ENCODE measurements around the gene PLAC9. TPM values are rescaled to one million over a fixed set of nuclear protein-coding genes. Genes with fewer than 3 reads are reported as not detected.
"Not testable (repeated sequence)": the region's sequence is repeated elsewhere in the genome, so short reads cannot be mapped to it uniquely, and the experiment has no call there.

The PLAC9 gene
- total and polyA plus RNA-seq, 2 donors (not counting 1 experiment from before 2014, with no cell fraction given): 16.7 to 40.4 TPM

DNA sequence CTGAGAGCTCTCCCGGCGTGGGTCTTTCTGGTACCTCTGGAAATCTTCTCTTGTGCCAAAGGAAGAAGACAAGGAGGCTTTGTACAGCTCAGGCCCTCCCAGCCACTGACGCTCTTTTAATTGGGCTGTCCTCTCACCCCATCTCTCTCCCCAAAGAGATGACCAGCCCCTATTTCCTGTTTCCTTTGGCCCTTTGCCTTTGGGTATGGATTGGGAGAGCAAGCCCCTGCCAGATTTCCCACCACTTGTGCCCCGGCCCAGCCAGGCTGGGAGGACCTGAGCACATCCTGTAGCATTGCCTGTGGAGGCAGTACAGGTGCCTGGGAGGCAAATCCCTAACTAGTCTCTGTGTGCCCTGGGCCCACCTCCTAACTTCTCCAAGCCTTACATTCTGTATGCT is 5.7 kb upstream of the PLAC9 start:
- H3K9ac ChIP-seq (ENCODE audit: insufficient read depth, low read length): no peak overlapping the region
- H2AFZ ChIP-seq (ENCODE audit: low read length): no peak overlapping the region

DNA sequence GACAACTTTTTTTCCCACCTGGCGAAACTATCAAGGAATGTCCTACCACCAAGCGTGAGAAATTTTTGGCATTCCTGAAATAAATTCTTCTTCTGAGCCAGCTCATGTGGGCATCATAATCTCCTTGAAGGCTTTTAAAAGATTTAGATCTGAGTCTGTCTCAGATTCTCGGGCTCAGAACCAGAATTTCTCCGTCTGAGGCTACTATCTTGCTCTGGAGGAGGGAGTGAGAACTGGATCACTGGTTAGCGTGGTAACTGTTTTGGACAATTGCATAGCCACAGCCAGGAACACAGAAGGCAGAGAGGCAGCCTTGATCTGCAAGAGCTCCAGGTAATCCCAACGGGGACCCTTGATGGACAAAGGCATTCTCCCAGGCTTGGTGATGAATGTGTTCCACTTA is 1.0 kb upstream of the PLAC9 start:
- H3K9ac ChIP-seq (ENCODE audit: insufficient read depth, low read length): no peak overlapping the region
- no peak for TF ChIP-seq EZH2 (IDR thresholded peaks at IDR 0.05; ENCODE audit: low read length, missing control alignments)
- TF ChIP-seq, protein P1, sequence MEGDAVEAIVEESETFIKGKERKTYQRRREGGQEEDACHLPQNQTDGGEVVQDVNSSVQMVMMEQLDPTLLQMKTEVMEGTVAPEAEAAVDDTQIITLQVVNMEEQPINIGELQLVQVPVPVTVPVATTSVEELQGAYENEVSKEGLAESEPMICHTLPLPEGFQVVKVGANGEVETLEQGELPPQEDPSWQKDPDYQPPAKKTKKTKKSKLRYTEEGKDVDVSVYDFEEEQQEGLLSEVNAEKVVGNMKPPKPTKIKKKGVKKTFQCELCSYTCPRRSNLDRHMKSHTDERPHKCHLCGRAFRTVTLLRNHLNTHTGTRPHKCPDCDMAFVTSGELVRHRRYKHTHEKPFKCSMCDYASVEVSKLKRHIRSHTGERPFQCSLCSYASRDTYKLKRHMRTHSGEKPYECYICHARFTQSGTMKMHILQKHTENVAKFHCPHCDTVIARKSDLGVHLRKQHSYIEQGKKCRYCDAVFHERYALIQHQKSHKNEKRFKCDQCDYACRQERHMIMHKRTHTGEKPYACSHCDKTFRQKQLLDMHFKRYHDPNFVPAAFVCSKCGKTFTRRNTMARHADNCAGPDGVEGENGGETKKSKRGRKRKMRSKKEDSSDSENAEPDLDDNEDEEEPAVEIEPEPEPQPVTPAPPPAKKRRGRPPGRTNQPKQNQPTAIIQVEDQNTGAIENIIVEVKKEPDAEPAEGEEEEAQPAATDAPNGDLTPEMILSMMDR (conservative IDR thresholded peaks at IDR 0.05 in 1 of 2, IDR thresholded peaks at IDR 0.05 in 1 of 2; ENCODE audit: low read depth in 1 of 2, low read length in 2 of 2): no peak

More for the DNA sequence above, 5.7 kb upstream of the PLAC9 start:
- TF ChIP-seq, protein P1 (conservative IDR thresholded peaks at IDR 0.05 in 1 of 2, IDR thresholded peaks at IDR 0.05 in 1 of 2; ENCODE audit: low read depth in 1 of 2, low read length in 2 of 2): no peak
- TF ChIP-seq EZH2 (IDR thresholded peaks at IDR 0.05; ENCODE audit: low read length, missing control alignments): no peak
- no peaks in the 10 kb centered on the region for H3K27me3 ChIP-seq (ENCODE audit: control insufficient read depth, insufficient read depth, low read length)
- peaks cover 9% of the 10 kb centered on the region for H3K4me1 ChIP-seq (ENCODE audit: control insufficient read depth, extremely low read depth, insufficient read depth, low read length)
- no peaks in the 10 kb centered on the region for H3K36me3 ChIP-seq (ENCODE audit: control insufficient read depth, insufficient read depth, low read length)
- DNase-seq (ENCODE audit: low read depth in 2 of 2): no peak
- no peak overlapping the region for H3K27ac ChIP-seq (ENCODE audit: insufficient read depth, low read length)
- H3K79me2 ChIP-seq (ENCODE audit: control insufficient read depth, insufficient read depth, low read length): no peaks in the 10 kb centered on the region
- no peaks in the 10 kb centered on the region for H3K9me3 ChIP-seq (ENCODE audit: control insufficient read depth, insufficient read depth, low read depth, low read length)
- no peak overlapping the region for H3K4me2 ChIP-seq (ENCODE audit: extremely low read depth, insufficient read depth, low read length)
- H3K4me3 ChIP-seq (replicated peaks in 1 of 4; ENCODE audit: control extremely low read depth in 1 of 4, insufficient read depth in 1 of 4, low read depth in 3 of 4, low read length in 4 of 4): no peak overlapping the region
- H4K20me1 ChIP-seq (ENCODE audit: control insufficient read depth, extremely low read depth, insufficient read depth, low read length): no peaks in the 10 kb centered on the region

DNA sequence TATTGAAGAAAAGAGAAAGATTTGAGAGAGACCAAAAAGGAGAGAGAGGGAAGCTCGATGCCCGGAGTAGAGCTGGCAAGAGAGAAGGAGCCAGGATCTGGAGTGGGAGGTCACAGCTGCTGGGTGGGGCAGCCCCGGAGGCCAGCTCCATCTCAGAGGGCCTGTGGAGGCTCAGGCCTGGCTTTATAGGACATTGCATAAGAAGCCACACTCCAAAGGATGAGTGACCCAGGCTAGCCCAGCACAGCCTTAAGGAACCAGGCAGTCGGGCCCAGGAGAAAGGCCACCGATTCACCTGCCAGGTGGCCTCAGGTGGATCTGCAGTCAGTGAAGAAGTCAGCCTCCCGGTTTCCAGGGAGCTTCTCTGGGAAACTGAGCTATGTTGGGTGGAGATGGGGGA is 676 bp downstream of the PLAC9 start:
- Histone ChIP-seq H3K4me1 (ENCODE audit: control insufficient read depth, extremely low read depth, insufficient read depth, low read length) (peaks cover 22% of the 10 kb centered on the region), H3K9me3 (ENCODE audit: control insufficient read depth, insufficient read depth, low read depth, low read length) (no peaks in the 10 kb centered on the region), H3K27ac (ENCODE audit: insufficient read depth, low read length) (peak overlapping the region; percentile 96), H4K20me1 (ENCODE audit: control insufficient read depth, extremely low read depth, insufficient read depth, low read length) (no peaks in the 10 kb centered on the region), H3K4me3 (replicated peaks in 1 of 4; ENCODE audit: control extremely low read depth in 1 of 4, insufficient read depth in 1 of 4, low read depth in 3 of 4, low read length in 4 of 4) (peak overlapping the region; percentile 61 to 89 (median 70)), H2AFZ (ENCODE audit: low read length) (no peak overlapping the region), H3K4me2 (ENCODE audit: extremely low read depth, insufficient read depth, low read length) (peak overlapping the region; percentile 96), H3K79me2 (ENCODE audit: control insufficient read depth, insufficient read depth, low read length) (peaks cover 13% of the 10 kb centered on the region), H3K36me3 (ENCODE audit: control insufficient read depth, insufficient read depth, low read length) (no peaks in the 10 kb centered on the region), H3K9ac (ENCODE audit: insufficient read depth, low read length) (peak overlapping the region; percentile 97), H3K27me3 (ENCODE audit: control insufficient read depth, insufficient read depth, low read length) (no peaks in the 10 kb centered on the region)
- peak in 1 of 2 donors; percentile 74 for DNase-seq (ENCODE audit: low read depth in 2 of 2)
- TF ChIP-seq, protein P1 (conservative IDR thresholded peaks at IDR 0.05 in 1 of 2, IDR thresholded peaks at IDR 0.05 in 1 of 2; ENCODE audit: low read depth in 1 of 2, low read length in 2 of 2): no peak
- TF ChIP-seq EZH2 (IDR thresholded peaks at IDR 0.05; ENCODE audit: low read length, missing control alignments): no peak

More for the DNA sequence above, 1.0 kb upstream of the PLAC9 start:
- H3K9me3 ChIP-seq (ENCODE audit: control insufficient read depth, insufficient read depth, low read depth, low read length): no peaks in the 10 kb centered on the region
- peaks cover 6% of the 10 kb centered on the region for H3K4me1 ChIP-seq (ENCODE audit: control insufficient read depth, extremely low read depth, insufficient read depth, low read length)
- no peaks in the 10 kb centered on the region for H4K20me1 ChIP-seq (ENCODE audit: control insufficient read depth, extremely low read depth, insufficient read depth, low read length)
- no peak overlapping the region for H3K27ac ChIP-seq (ENCODE audit: insufficient read depth, low read length)
- H3K4me2 ChIP-seq (ENCODE audit: extremely low read depth, insufficient read depth, low read length): no peak overlapping the region
- no peaks in the 10 kb centered on the region for H3K27me3 ChIP-seq (ENCODE audit: control insufficient read depth, insufficient read depth, low read length)
- DNase-seq (ENCODE audit: low read depth in 2 of 2): peak in 1 of 2 donors; percentile 32
- no peaks in the 10 kb centered on the region for H3K36me3 ChIP-seq (ENCODE audit: control insufficient read depth, insufficient read depth, low read length)
- no peak overlapping the region for H3K4me3 ChIP-seq (replicated peaks in 1 of 4; ENCODE audit: control extremely low read depth in 1 of 4, insufficient read depth in 1 of 4, low read depth in 3 of 4, low read length in 4 of 4)
- peaks cover 13% of the 10 kb centered on the region for H3K79me2 ChIP-seq (ENCODE audit: control insufficient read depth, insufficient read depth, low read length)
- no peak overlapping the region for H2AFZ ChIP-seq (ENCODE audit: low read length)

- peak overlapping the region; percentile 96 for H3K27ac ChIP-seq (ENCODE audit: insufficient read depth, low read length)
- H3K4me2 ChIP-seq (ENCODE audit: extremely low read depth, insufficient read depth, low read length): peak overlapping the region; percentile 96
- not testable (repeated sequence) for H3K27me3 ChIP-seq (ENCODE audit: control insufficient read depth, insufficient read depth, low read length); H3K36me3 ChIP-seq (ENCODE audit: control insufficient read depth, insufficient read depth, low read length); H2AFZ ChIP-seq (ENCODE audit: low read length); H3K9me3 ChIP-seq (ENCODE audit: control insufficient read depth, insufficient read depth, low read depth, low read length); H4K20me1 ChIP-seq (ENCODE audit: control insufficient read depth, extremely low read depth, insufficient read depth, low read length); DNase-seq (ENCODE audit: low read depth in 2 of 2)
- H3K79me2 ChIP-seq (ENCODE audit: control insufficient read depth, insufficient read depth, low read length): peaks cover 13% of the 10 kb centered on the region
- peak overlapping the region; percentile 97 for H3K9ac ChIP-seq (ENCODE audit: insufficient read depth, low read length)
- H3K4me3 ChIP-seq (replicated peaks in 1 of 4; ENCODE audit: control extremely low read depth in 1 of 4, insufficient read depth in 1 of 4, low read depth in 3 of 4, low read length in 4 of 4): peak overlapping the region; percentile 61 to 89 (median 70)
- H3K4me1 ChIP-seq (ENCODE audit: control insufficient read depth, extremely low read depth, insufficient read depth, low read length): peaks cover 22% of the 10 kb centered on the region
These were observed 1.2 kb downstream of the PLAC9 start for GRCh38 chr10:80133687-80134086.
